ENCODE results near the gene CMSS1.

Gene CMSS1

DNA sequence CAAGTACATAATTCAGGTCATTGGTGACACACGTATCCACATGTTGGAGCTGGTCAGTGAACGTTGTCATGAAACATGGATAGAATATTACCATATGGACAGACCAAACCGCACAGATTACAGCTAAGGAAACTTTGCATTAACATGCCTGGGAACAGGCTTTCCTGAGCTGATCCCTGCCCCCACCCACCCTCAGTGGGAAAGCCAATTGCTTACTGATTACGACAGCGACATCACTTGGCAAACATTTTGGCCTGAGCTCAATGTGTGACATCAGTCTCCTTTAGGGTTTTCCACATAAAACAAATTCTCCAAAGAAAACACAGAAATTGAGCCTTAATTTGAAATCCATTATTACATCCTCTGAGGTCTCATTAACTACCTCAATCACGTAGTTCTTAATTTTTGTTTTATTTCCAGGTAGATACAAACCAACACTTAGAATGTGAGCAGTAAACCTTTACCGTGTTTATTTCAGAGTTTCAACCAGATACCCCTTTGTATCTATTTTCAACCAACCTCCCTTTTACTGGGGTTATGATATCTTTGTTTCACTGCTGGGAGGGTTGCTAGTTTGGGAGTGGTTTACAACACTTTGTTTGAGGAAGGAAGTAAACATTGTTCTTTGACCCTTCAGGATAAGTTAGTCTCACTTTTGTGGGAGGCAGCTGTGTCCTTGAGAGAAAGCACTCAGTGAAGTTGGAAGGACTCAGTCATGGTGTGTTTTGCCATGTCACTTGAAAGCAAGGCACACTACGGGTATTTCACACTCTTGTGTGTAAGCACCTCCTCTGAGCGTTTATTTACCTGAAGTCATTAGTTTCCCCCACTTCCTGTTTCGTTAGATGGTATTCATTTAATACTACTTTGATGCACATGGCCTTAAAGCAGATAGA is 103.1 kb downstream of the CMSS1 start:
- Histone ChIP-seq H2AFZ (ENCODE audit: low read length, unreplicated experiment) (no peak overlapping the region), H3K4me3 (ENCODE audit: low read depth, low read length) (no peak overlapping the region), H3K79me2 (ENCODE audit: control insufficient read depth, insufficient read depth, low read length, unreplicated experiment) (peaks cover 3% of the 10 kb centered on the region), H3K27ac (ENCODE audit: low read depth, low read length) (peak overlapping the region; percentile 28; the same call in 1 of the 2 replicates), H3K36me3 (ENCODE audit: insufficient read depth, low read length) (no peaks in the 10 kb centered on the region), H3K4me1 (ENCODE audit: control insufficient read depth, insufficient read depth, low read length, unreplicated experiment) (peaks cover 36% of the 10 kb centered on the region), H3K27me3 (ENCODE audit: insufficient read depth, low read length) (no peaks in the 10 kb centered on the region)

- H3K27me3 ChIP-seq (ENCODE audit: insufficient read depth, low read length) = no peaks in the 10 kb centered on the region
- H3K4me3 ChIP-seq (ENCODE audit: low read depth, low read length) = no peak overlapping the region
- H2AFZ ChIP-seq (ENCODE audit: low read length, unreplicated experiment) = no peak overlapping the region
- H3K36me3 ChIP-seq (ENCODE audit: insufficient read depth, low read length) = no peaks in the 10 kb centered on the region
- peaks cover 3% of the 10 kb centered on the region for H3K79me2 ChIP-seq (ENCODE audit: control insufficient read depth, insufficient read depth, low read length, unreplicated experiment)
- H3K4me1 ChIP-seq (ENCODE audit: control insufficient read depth, insufficient read depth, low read length, unreplicated experiment) = peaks cover 42% of the 10 kb centered on the region
- no peak overlapping the region for H3K27ac ChIP-seq (ENCODE audit: low read depth, low read length)
Observed at GRCh38 chr3:99921377-99921695, 103.7 kb downstream of the CMSS1 start.

DNA sequence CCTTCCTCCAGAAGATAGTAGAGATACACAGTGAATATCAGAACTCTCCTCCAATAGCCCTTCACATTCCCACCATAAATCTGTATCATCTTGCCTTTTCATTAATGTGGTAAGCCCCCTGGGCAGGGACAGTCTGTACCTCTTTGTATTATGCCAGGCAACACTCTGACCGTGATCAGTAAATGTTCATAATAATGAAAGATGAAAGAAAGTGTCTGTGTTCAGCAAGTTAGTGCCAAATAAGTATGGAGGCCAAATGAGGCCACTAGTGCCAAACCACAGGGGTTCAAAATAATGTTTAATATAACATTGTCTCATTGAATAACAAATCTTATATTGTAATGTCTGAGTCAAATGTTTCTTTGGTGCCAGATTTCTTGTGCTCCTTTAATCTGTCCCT is 104.3 kb downstream of the CMSS1 start:
- peaks cover 47% of the 10 kb centered on the region for H3K4me1 ChIP-seq (ENCODE audit: control insufficient read depth, insufficient read depth, low read length, unreplicated experiment)

DNA sequence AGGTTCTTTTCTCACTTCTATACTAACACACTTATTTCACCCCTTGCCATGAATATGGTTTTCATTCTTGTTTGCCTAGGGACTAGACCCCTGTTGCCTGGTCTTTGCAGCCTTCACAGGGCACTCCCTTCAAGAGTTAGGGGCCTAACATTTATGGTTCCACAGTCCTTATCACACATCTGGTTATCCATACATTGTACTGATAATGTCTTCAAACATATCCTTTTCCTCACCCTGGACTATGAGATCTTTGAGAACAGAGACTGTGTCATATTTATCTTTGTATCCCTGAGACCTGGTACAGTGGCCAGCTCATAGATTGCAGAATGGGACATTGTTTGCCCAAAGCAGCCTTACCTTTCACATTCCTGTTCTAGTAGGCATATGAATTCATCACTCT is 106.2 kb downstream of the CMSS1 start:
- H3K27me3 ChIP-seq (ENCODE audit: insufficient read depth, low read length) = no peaks in the 10 kb centered on the region
- no peak overlapping the region for H3K4me3 ChIP-seq (ENCODE audit: low read depth, low read length)
- no peak overlapping the region for H3K27ac ChIP-seq (ENCODE audit: low read depth, low read length)
- no peaks in the 10 kb centered on the region for H3K36me3 ChIP-seq (ENCODE audit: insufficient read depth, low read length)
- no peak overlapping the region for H2AFZ ChIP-seq (ENCODE audit: low read length, unreplicated experiment)
- H3K79me2 ChIP-seq (ENCODE audit: control insufficient read depth, insufficient read depth, low read length, unreplicated experiment) = peaks cover 3% of the 10 kb centered on the region
- peaks cover 43% of the 10 kb centered on the region for H3K4me1 ChIP-seq (ENCODE audit: control insufficient read depth, insufficient read depth, low read length, unreplicated experiment)

More for the DNA sequence above, 104.3 kb downstream of the CMSS1 start:
- no peaks in the 10 kb centered on the region for H3K27me3 ChIP-seq (ENCODE audit: insufficient read depth, low read length)
- no peak overlapping the region for H2AFZ ChIP-seq (ENCODE audit: low read length, unreplicated experiment)
- peaks cover 3% of the 10 kb centered on the region for H3K79me2 ChIP-seq (ENCODE audit: control insufficient read depth, insufficient read depth, low read length, unreplicated experiment)
- peak overlapping the region; percentile 17 for H3K27ac ChIP-seq (ENCODE audit: low read depth, low read length)
- no peaks in the 10 kb centered on the region for H3K36me3 ChIP-seq (ENCODE audit: insufficient read depth, low read length)
- H3K4me3 ChIP-seq (ENCODE audit: low read depth, low read length) = peak overlapping the region; percentile 14; the same call in 1 of the 2 replicates

DNA sequence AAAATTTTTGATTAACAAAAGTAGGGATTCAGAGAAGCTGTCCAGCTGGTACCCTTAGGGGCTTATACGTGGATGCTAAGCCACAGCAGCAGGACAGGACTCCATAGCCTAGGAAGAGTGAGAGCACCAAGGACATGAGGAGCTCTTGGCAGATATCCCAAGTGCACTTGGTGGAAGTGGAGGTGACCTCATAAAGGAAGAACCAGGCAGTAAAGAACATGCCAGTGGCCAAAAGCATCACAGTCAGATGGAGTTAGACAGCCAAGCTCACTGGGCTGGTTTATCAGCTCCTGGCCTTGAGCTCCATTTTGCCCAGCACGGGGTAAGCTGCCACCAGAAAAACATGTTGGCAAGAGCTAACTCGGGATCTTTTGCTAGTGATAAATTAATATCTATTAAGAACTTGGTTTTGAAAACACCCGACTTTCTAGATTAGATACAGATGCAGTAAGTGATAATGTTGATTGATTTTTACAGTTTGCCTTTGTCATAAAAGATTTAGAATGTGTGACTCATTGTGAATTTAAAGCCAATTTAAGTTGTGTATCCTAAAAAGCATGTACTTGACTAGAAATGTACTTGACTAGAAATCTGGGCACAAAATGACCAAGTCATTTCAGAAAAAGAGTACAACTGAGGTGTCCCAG is 108.0 kb downstream of the CMSS1 start:
- H3K27me3 ChIP-seq (ENCODE audit: insufficient read depth, low read length) = no peaks in the 10 kb centered on the region
- H3K4me1 ChIP-seq (ENCODE audit: control insufficient read depth, insufficient read depth, low read length, unreplicated experiment) = peaks cover 41% of the 10 kb centered on the region
- peak overlapping the region; percentile 60 for H2AFZ ChIP-seq (ENCODE audit: low read length, unreplicated experiment)
- peak overlapping the region; percentile 61 for H3K27ac ChIP-seq (ENCODE audit: low read depth, low read length)
- H3K4me3 ChIP-seq (ENCODE audit: low read depth, low read length) = no peak overlapping the region
- H3K79me2 ChIP-seq (ENCODE audit: control insufficient read depth, insufficient read depth, low read length, unreplicated experiment) = peaks cover 3% of the 10 kb centered on the region
- H3K36me3 ChIP-seq (ENCODE audit: insufficient read depth, low read length) = no peaks in the 10 kb centered on the region

- no peaks in the 10 kb centered on the region for H3K27me3 ChIP-seq (ENCODE audit: insufficient read depth, low read length)
- no peak overlapping the region for H3K27ac ChIP-seq (ENCODE audit: low read depth, low read length)
- no peaks in the 10 kb centered on the region for H3K79me2 ChIP-seq (ENCODE audit: control insufficient read depth, insufficient read depth, low read length, unreplicated experiment)
- no peak overlapping the region for H2AFZ ChIP-seq (ENCODE audit: low read length, unreplicated experiment)
- H3K4me1 ChIP-seq (ENCODE audit: control insufficient read depth, insufficient read depth, low read length, unreplicated experiment) = peaks cover 27% of the 10 kb centered on the region
- H3K36me3 ChIP-seq (ENCODE audit: insufficient read depth, low read length) = no peaks in the 10 kb centered on the region
- no peak overlapping the region for H3K4me3 ChIP-seq (ENCODE audit: low read depth, low read length)
Observed at GRCh38 chr3:99927671-99928457, 110.2 kb downstream of the CMSS1 start.

GRCh38 chr3:99928771-99929744 is 111.4 kb downstream of the CMSS1 start:
- Histone ChIP-seq H3K4me1 (ENCODE audit: control insufficient read depth, insufficient read depth, low read length, unreplicated experiment) (peaks cover 27% of the 10 kb centered on the region), H2AFZ (ENCODE audit: low read length, unreplicated experiment) (no peak overlapping the region), H3K36me3 (ENCODE audit: insufficient read depth, low read length) (no peaks in the 10 kb centered on the region), H3K4me3 (ENCODE audit: low read depth, low read length) (no peak overlapping the region; the same call in 1 of the 2 replicates), H3K79me2 (ENCODE audit: control insufficient read depth, insufficient read depth, low read length, unreplicated experiment) (no peaks in the 10 kb centered on the region), H3K27me3 (ENCODE audit: insufficient read depth, low read length) (no peaks in the 10 kb centered on the region), H3K27ac (ENCODE audit: low read depth, low read length) (no peak overlapping the region)

- H3K27me3 ChIP-seq (ENCODE audit: insufficient read depth, low read length) = no peaks in the 10 kb centered on the region
- H3K27ac ChIP-seq (ENCODE audit: low read depth, low read length) = no peak overlapping the region
Observed at GRCh38 chr3:99929745-99930139, 112.1 kb downstream of the CMSS1 start.

GRCh38 chr3:99931059-99931458 is 113.4 kb downstream of the CMSS1 start:
- Histone ChIP-seq H3K27ac (ENCODE audit: low read depth, low read length) (no peak overlapping the region), H3K36me3 (ENCODE audit: insufficient read depth, low read length) (no peaks in the 10 kb centered on the region; the same call in 1 of the 2 replicates), H3K27me3 (ENCODE audit: insufficient read depth, low read length) (no peaks in the 10 kb centered on the region), H3K4me1 (ENCODE audit: control insufficient read depth, insufficient read depth, low read length, unreplicated experiment) (peaks cover 32% of the 10 kb centered on the region), H3K79me2 (ENCODE audit: control insufficient read depth, insufficient read depth, low read length, unreplicated experiment) (no peaks in the 10 kb centered on the region), H2AFZ (ENCODE audit: low read length, unreplicated experiment) (no peak overlapping the region), H3K4me3 (ENCODE audit: low read depth, low read length) (no peak overlapping the region)

More at GRCh38 chr3:99929745-99930139, 112.1 kb downstream of the CMSS1 start:
- Histone ChIP-seq H3K79me2 (ENCODE audit: control insufficient read depth, insufficient read depth, low read length, unreplicated experiment) (no peaks in the 10 kb centered on the region), H3K4me1 (ENCODE audit: control insufficient read depth, insufficient read depth, low read length, unreplicated experiment) (peaks cover 29% of the 10 kb centered on the region), H3K36me3 (ENCODE audit: insufficient read depth, low read length) (no peaks in the 10 kb centered on the region; the same call in 1 of the 2 replicates), H3K4me3 (ENCODE audit: low read depth, low read length) (no peak overlapping the region; the same call in 1 of the 2 replicates), H2AFZ (ENCODE audit: low read length, unreplicated experiment) (no peak overlapping the region)

Data from ACC112 (cell line).